CD4-positive, alpha-beta T cell (primary cell): ENCODE measurements around the gene SMAP2. TPM values are rescaled to one million over a fixed set of nuclear protein-coding genes. Genes with fewer than 3 reads are reported as not detected.

Source experiments
- ATAC-seq: fragments of 200-7000 bp; cut with Tn5 transposase; one replicate; pipeline ENCODE4 v1.10.0; 2022; ENCODE audit warnings: mild to moderate bottlenecking; ENCODE audit not compliant: poor library complexity
- CTCF ChIA-PET: fragments of 350-600 bp; sonication (Branson Sonifier 250); formaldehyde crosslinking; loops from one replicate; lab custom pipeline; 2021; ENCODE audit warnings: antibody characterized with exemption, inconsistent platforms; lab: Charles Lee
- POLR2A ChIA-PET: fragments of 350-600 bp; sonication (Branson Sonifier 250); formaldehyde crosslinking; loops from one replicate; lab custom pipeline; 2021; ENCODE audit warnings: antibody characterized with exemption, inconsistent platforms; lab: Charles Lee
- DNase-seq, 14 experiments: peaks; one replicate each; pipeline ENCODE4 v3.0.0-alpha.2; 2013 to 2020; ENCODE audit warnings: mixed read lengths in 2 of 14
- H3K27ac ChIP-seq, 2 donors: one replicate each; pipeline versions ENCODE4 v1.5.1 to v1.7.0; 2013; ENCODE audit warnings: low read length in 2 of 2, low read depth in 1 of 2, mild to moderate bottlenecking in 1 of 2
- H3K27me3 ChIP-seq, 2 experiments: 1 replicate in 1 of 2; 2 replicates in 1 of 2; pipeline versions ENCODE4 v1.6.1 to v1.7.0; 2013; ENCODE audit warnings: low read length in 2 of 2, control low read depth in 1 of 2, mild to moderate bottlenecking in 1 of 2, moderate library complexity in 1 of 2; ENCODE audit not compliant: insufficient read depth in 2 of 2, control insufficient read depth in 1 of 2
- H3K36me3 ChIP-seq: one replicate; pipeline ENCODE4 v1.6.1; 2013; ENCODE audit warnings: low read length, control low read depth; ENCODE audit not compliant: insufficient read depth
- H3K4me1 ChIP-seq: one replicate; pipeline ENCODE4 v1.6.1; 2013; ENCODE audit warnings: low read length, control low read depth; ENCODE audit not compliant: insufficient read depth
- H3K4me3 ChIP-seq: one replicate; pipeline ENCODE4 v1.5.1; 2013; ENCODE audit warnings: mild to moderate bottlenecking, low read length, moderate library complexity
- H3K9me3 ChIP-seq, 2 experiments: 1 replicate in 1 of 2; 2 replicates in 1 of 2; pipeline versions ENCODE4 v1.6.1 to v1.7.0; 2013; ENCODE audit warnings: low read length in 2 of 2, mild to moderate bottlenecking in 2 of 2, control low read depth in 1 of 2, moderate library complexity in 1 of 2; ENCODE audit not compliant: control insufficient read depth in 1 of 2, insufficient read depth in 1 of 2
- H3K27ac Mint-ChIP-seq: one replicate; pipeline ENCODE4 v1.8.0; 2020; ENCODE audit warnings: mixed read lengths
- H3K27me3 Mint-ChIP-seq: one replicate; pipeline ENCODE4 v1.8.0; 2021; ENCODE audit warnings: mixed read lengths
- H3K36me3 Mint-ChIP-seq: one replicate; pipeline ENCODE4 v1.8.0; 2021; ENCODE audit warnings: low read depth, mixed read lengths
- H3K4me1 Mint-ChIP-seq: one replicate; pipeline ENCODE4 v1.8.0; 2021; ENCODE audit warnings: low read depth, mixed read lengths
- H3K4me3 Mint-ChIP-seq: one replicate; pipeline ENCODE4 v1.8.0; 2020; ENCODE audit warnings: mild to moderate bottlenecking, mixed read lengths
- H3K9me3 Mint-ChIP-seq: one replicate; pipeline ENCODE4 v1.8.0; 2020; ENCODE audit warnings: mixed read lengths
- CTCF ChIP-seq: fragments of 200-600 bp; IDR thresholded peaks from one replicate; pipeline ENCODE4 v1.8.0; 2022; ENCODE audit warnings: antibody characterized with exemption, mild to moderate bottlenecking
- intact Hi-C, 2 experiments: fragments of 100-400 bp; cut with DNase I in 1 of 2; cut with micrococcal nuclease in 1 of 2; formaldehyde crosslinking; loops; one replicate each; pipeline versions ENCODE4 v1.15.1 to v1.9.0; 2023 to 2025; cut with DNase I, micrococcal nuclease
- total RNA-seq, 174 experiments: library from RNA in 2 of 174; stranded (reverse) in 2 of 174; gene quantifications; one replicate each; pipeline ENCODE4 v1.2.3 and lab custom pipeline; 2021 to 2026

SMAP2 gene
- total RNA-seq, 2 experiments from 2014 or later: 214 to 216 TPM

DNA sequence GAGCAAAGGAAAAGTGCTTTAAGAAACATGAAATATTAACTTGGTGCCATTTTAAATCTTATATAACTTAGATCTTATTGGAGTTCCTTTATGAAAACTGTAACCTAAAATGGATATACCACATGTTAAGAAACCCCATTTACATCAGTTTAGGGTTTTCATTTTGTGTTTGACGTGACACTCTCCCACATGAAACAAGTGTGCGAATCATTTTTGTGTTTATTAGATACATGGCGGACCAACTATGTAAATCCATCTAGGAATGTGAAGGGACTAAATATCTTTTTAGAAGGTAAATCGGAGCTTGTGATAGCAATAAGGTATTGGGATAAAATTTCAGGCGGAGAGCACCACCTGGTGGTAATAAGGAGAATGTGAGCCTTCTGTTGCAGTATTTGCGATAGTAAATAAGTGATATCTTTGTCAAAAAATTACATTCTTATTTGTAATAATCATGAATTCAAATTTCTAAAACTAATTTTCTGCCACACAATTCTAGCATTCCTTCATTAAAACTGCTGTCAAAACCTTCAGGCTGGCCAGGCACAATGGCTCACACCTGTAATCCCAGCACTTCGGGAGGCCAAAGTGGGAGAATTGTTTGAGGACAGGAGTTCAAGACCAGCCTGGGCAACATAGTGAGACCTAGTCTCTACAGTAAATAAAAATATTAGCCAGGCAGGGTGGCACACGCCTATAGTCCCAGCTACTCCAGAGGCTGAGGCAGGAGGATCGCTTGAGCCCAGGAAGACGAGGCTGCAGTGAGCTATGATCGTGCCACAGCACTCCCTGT lies 31.3 kb downstream of the SMAP2 start:
- Mint-ChIP-seq H3K27ac (peak overlapping the region; percentile 86), H3K4me1 (peaks cover 63% of the 10 kb centered on the region)
- intact Hi-C loops: loop anchor here (1.0 to 5.0 kb wide), 10 partner anchors 10 to 261 kb away; partner anchors contain the start of gene SMAP2 (in 2 of the 2)

GRCh38 chr1:40405812-40406211 lies 32.3 kb downstream of the SMAP2 start:
- Mint-ChIP-seq H3K4me1 (peaks cover 61% of the 10 kb centered on the region), H3K27me3 (no peaks in the 10 kb centered on the region), H3K36me3 (peaks cover 69% of the 10 kb centered on the region), H3K27ac (peak overlapping the region; percentile 86), H3K4me3 (no peak overlapping the region), H3K9me3 (no peaks in the 10 kb centered on the region)
- ATAC-seq: no peak
- H3K27ac ChIP-seq: no peak overlapping the region
- no peak for TF ChIP-seq CTCF
- CTCF ChIA-PET: interaction anchor here (1.1 to 3.9 kb wide), 10 partner anchors 14 to 223 kb away, joined by 3 to 53 read pairs (median 16); partner anchors contain the start of gene SMAP2
- no peak overlapping the region for H3K4me3 ChIP-seq
- no peaks in the 10 kb centered on the region for H3K27me3 ChIP-seq
- H3K4me1 ChIP-seq: peaks cover 38% of the 10 kb centered on the region
- DNase-seq: no peak
- H3K36me3 ChIP-seq: peaks cover 49% of the 10 kb centered on the region
- POLR2A ChIA-PET: interaction anchor here (1.1 to 3.5 kb wide), 5 partner anchors 17 to 253 kb away, joined by 3 to 35 read pairs (median 19); partner anchors contain the start of genes SMAP2 and ZMPSTE24
- intact Hi-C loops: loop anchor here (1.0 to 5.0 kb wide), 6 partner anchors 34 to 261 kb away; partner anchors contain the start of gene SMAP2 (in 2 of the 2)
- H3K9me3 ChIP-seq: no peaks in the 10 kb centered on the region

More for the DNA sequence above, 31.3 kb downstream of the SMAP2 start:
- DNase-seq: peak in 7 of 14 experiments; percentile 25 to 86 (median 65)
- peak; percentile 94 for TF ChIP-seq CTCF
- Histone ChIP-seq H3K4me1 (peaks cover 47% of the 10 kb centered on the region), H3K36me3 (peaks cover 39% of the 10 kb centered on the region), H3K27me3 (no peaks in the 10 kb centered on the region), H3K27ac (peak overlapping the region; percentile 33 to 48), H3K9me3 (no peaks in the 10 kb centered on the region), H3K4me3 (no peak overlapping the region)
- Mint-ChIP-seq H3K9me3 (no peaks in the 10 kb centered on the region), H3K27me3 (no peaks in the 10 kb centered on the region), H3K36me3 (peaks cover 68% of the 10 kb centered on the region), H3K4me3 (peak overlapping the region; percentile 50)
- CTCF ChIA-PET: interaction anchor here (0.6 to 3.9 kb wide), 28 partner anchors 10 to 326 kb away, joined by 3 to 53 read pairs (median 4); partner anchors contain the start of genes SMAP2 and ZNF684
- ATAC-seq: peak; percentile 81
- POLR2A ChIA-PET: interaction anchor here (0.6 to 3.5 kb wide), 13 partner anchors 9 to 261 kb away, joined by 3 to 35 read pairs (median 13); partner anchors contain the start of genes COL9A2, SMAP2 and ZMPSTE24

GRCh38 chr1:40407453-40407852 lies 33.9 kb downstream of the SMAP2 start:
- H3K4me3 ChIP-seq: no peak overlapping the region
- Mint-ChIP-seq H3K4me1 (peaks cover 58% of the 10 kb centered on the region), H3K9me3 (no peaks in the 10 kb centered on the region), H3K4me3 (no peak overlapping the region), H3K36me3 (peaks cover 77% of the 10 kb centered on the region), H3K27ac (no peak overlapping the region), H3K27me3 (no peaks in the 10 kb centered on the region)
- H3K36me3 ChIP-seq: peaks cover 64% of the 10 kb centered on the region
- H3K4me1 ChIP-seq: peaks cover 26% of the 10 kb centered on the region
- DNase-seq (no peak), ATAC-seq (no peak)
- intact Hi-C loops: loop anchor here (5.0 kb wide), 1 partner anchor 35 kb away; the partner anchor contains the start of gene SMAP2 (in 2 of the 2)
- H3K9me3 ChIP-seq: no peaks in the 10 kb centered on the region
- H3K27me3 ChIP-seq: no peaks in the 10 kb centered on the region
- no peak for TF ChIP-seq CTCF
- H3K27ac ChIP-seq: no peak overlapping the region
- POLR2A ChIA-PET: interaction anchor here (0.5 to 0.9 kb wide), 4 partner anchors 13 to 353 kb away, joined by 3 to 6 read pairs (median 4); no protein-coding TSS in a partner anchor
- CTCF ChIA-PET: interaction anchor here (2.1 kb wide), 1 partner anchor 69 kb away, joined by 10 read pairs; no protein-coding TSS in a partner anchor
